Caco-2 (cell line): ENCODE data around the gene PDK3. TPM values are rescaled to one million over a fixed set of nuclear protein-coding genes. Genes with fewer than 3 reads are reported as not detected.

Experiments
- BruUV-seq: library from RNA; stranded (reverse); fragments of 400-500 nt; replicated peaks from 2 replicates; lab custom pipeline; 2021; lab: Mats Ljungman, UMichigan
- CTCF ChIA-PET: fragments of 300-600 bp; sonication (Branson Sonifier 250); formaldehyde crosslinking; loops from one replicate; lab custom pipeline; 2022; ENCODE audit warnings: antibody characterized with exemption; lab: Charles Lee
- POLR2A ChIA-PET: fragments of 300-600 bp; sonication (Branson Sonifier 250); formaldehyde crosslinking; loops from one replicate; lab custom pipeline; 2022; ENCODE audit warnings: antibody characterized with exemption; lab: Charles Lee
- DNase-seq, 2 experiments: peaks; one replicate each; pipeline versions ENCODE4 v3.0.0 to v3.0.0-alpha.2; 2020 to 2022
- H3K27me3 ChIP-seq: replicated peaks from 2 replicates; pipeline ENCODE4 v1.6.0; 2011; ENCODE audit warnings: low read length; ENCODE audit not compliant: control insufficient read depth, insufficient read depth
- H3K36me3 ChIP-seq: 2 replicates; pipeline ENCODE4 v1.5.1; 2011; ENCODE audit warnings: low read length; ENCODE audit not compliant: control insufficient read depth, insufficient read depth
- H3K4me1 ChIP-seq: fragments of 250-450 bp; sonication (Bioruptor Pico); 2 replicates; pipeline ENCODE4 v1.5.1; 2020; ENCODE audit warnings: mild to moderate bottlenecking
- H3K4me3 ChIP-seq: 2 replicates; pipeline ENCODE4 v1.5.1; 2011; ENCODE audit warnings: low read depth, mild to moderate bottlenecking, control low read depth, low read length
- H3K9me3 ChIP-seq: fragments of 250-450 bp; sonication (Bioruptor Pico); 2 replicates; pipeline ENCODE4 v1.5.1; 2020; ENCODE audit warnings: mild to moderate bottlenecking, moderate library complexity
- H3K27ac Mint-ChIP-seq: one replicate; pipeline ENCODE4 v1.8.0; 2022; ENCODE audit warnings: mixed read lengths; ENCODE audit not compliant: unreplicated experiment
- H3K27me3 Mint-ChIP-seq: one replicate; pipeline ENCODE4 v1.8.0; 2022; ENCODE audit warnings: mixed read lengths; ENCODE audit not compliant: insufficient read depth, unreplicated experiment
- H3K36me3 Mint-ChIP-seq: one replicate; pipeline ENCODE4 v1.8.0; 2022; ENCODE audit warnings: mild to moderate bottlenecking, mixed read lengths; ENCODE audit not compliant: insufficient read depth, unreplicated experiment
- H3K4me1 Mint-ChIP-seq: one replicate; pipeline ENCODE4 v1.8.0; 2022; ENCODE audit warnings: low read depth, mixed read lengths; ENCODE audit not compliant: unreplicated experiment
- H3K4me3 Mint-ChIP-seq: one replicate; pipeline ENCODE4 v1.8.0; 2022; ENCODE audit warnings: mild to moderate bottlenecking, moderate library complexity, mixed read lengths; ENCODE audit not compliant: unreplicated experiment
- H3K9me3 Mint-ChIP-seq: one replicate; pipeline ENCODE4 v1.8.0; 2022; ENCODE audit warnings: mixed read lengths; ENCODE audit not compliant: unreplicated experiment
- CTCF ChIP-seq, 2 experiments: fragments of 200-600 bp in 1 of 2; IDR thresholded peaks; 1 replicate in 1 of 2; 2 replicates in 1 of 2; pipeline versions ENCODE4 v1.5.1 to v1.8.0; 2011 to 2022; ENCODE audit warnings: antibody characterized with exemption in 1 of 2, control low read depth in 1 of 2, inconsistent platforms in 1 of 2, low read depth in 1 of 2, low read length in 1 of 2, mild to moderate bottlenecking in 1 of 2, moderate library complexity in 1 of 2; ENCODE audit not compliant: insufficient read depth in 1 of 2, severe bottlenecking in 1 of 2, unreplicated experiment in 1 of 2
- intact Hi-C: fragments of 100-400 bp; cut with micrococcal nuclease; formaldehyde crosslinking; loops from one replicate; pipeline ENCODE4 v1.10.0; 2022; ENCODE audit not compliant: unreplicated experiment
- total RNA-seq: library from RNA; stranded (reverse); gene quantifications from 2 replicates; pipeline ENCODE4 v1.2.3, GENCODE V29; 2022

Gene PDK3
- total RNA-seq, 1 experiment from 2014 or later: 4.9 TPM

GRCh38 chrX:24494647-24495075 lies 29.6 kb downstream of the PDK3 start:
- no peaks in the 10 kb centered on the region for H3K27me3 Mint-ChIP-seq
- no peaks in the 10 kb centered on the region for H3K4me1 ChIP-seq
- no peak overlapping the region for H3K4me3 ChIP-seq

GRCh38 chrX:24495700-24496099 lies 30.6 kb downstream of the PDK3 start:
- H3K4me1 Mint-ChIP-seq: no peaks in the 10 kb centered on the region
- no peaks in the 10 kb centered on the region for H3K9me3 Mint-ChIP-seq
- DNase-seq: no peak
- ChIA-PET CTCF (interaction anchor here (1.1 kb wide), 1 partner anchor 124 kb away, joined by 3 read pairs; no protein-coding TSS in a partner anchor), POLR2A (no interaction called here)
- no peaks in the 10 kb centered on the region for H3K4me1 ChIP-seq
- no peak overlapping the region for H3K4me3 ChIP-seq
- H3K27me3 Mint-ChIP-seq: no peaks in the 10 kb centered on the region
- H3K9me3 ChIP-seq: no peaks in the 10 kb centered on the region
- no peaks in the 10 kb centered on the region for H3K36me3 ChIP-seq
- H3K27ac Mint-ChIP-seq: no peak overlapping the region
- H3K27me3 ChIP-seq: no peaks in the 10 kb centered on the region
- no peak overlapping the region for H3K4me3 Mint-ChIP-seq
- BruUV-seq: no TSS peak
- no peak for TF ChIP-seq CTCF (IDR thresholded peaks at IDR 0.05; ENCODE audit: insufficient read depth in 1 of 2, low read depth in 1 of 2, low read length in 1 of 2, severe bottlenecking in 1 of 2, unreplicated experiment in 1 of 2)
- intact Hi-C loops: no loop called here
- no peaks in the 10 kb centered on the region for H3K36me3 Mint-ChIP-seq

More at GRCh38 chrX:24494647-24495075, 29.6 kb downstream of the PDK3 start:
- ChIA-PET POLR2A (no interaction called here), CTCF (interaction anchor here (1.1 kb wide), 1 partner anchor 123 kb away, joined by 3 read pairs; no protein-coding TSS in a partner anchor)
- Mint-ChIP-seq H3K36me3 (no peaks in the 10 kb centered on the region), H3K9me3 (no peaks in the 10 kb centered on the region), H3K27ac (no peak overlapping the region), H3K4me3 (no peak overlapping the region), H3K4me1 (no peaks in the 10 kb centered on the region)
- intact Hi-C loops: no loop called here
- DNase-seq: no peak
- H3K9me3 ChIP-seq: no peaks in the 10 kb centered on the region
- no peaks in the 10 kb centered on the region for H3K27me3 ChIP-seq
- no peaks in the 10 kb centered on the region for H3K36me3 ChIP-seq
- no peak for TF ChIP-seq CTCF (IDR thresholded peaks at IDR 0.05; ENCODE audit: insufficient read depth in 1 of 2, low read depth in 1 of 2, low read length in 1 of 2, severe bottlenecking in 1 of 2, unreplicated experiment in 1 of 2)
- no TSS peak for BruUV-seq

- Mint-ChIP-seq H3K9me3 (no peaks in the 10 kb centered on the region), H3K4me1 (no peaks in the 10 kb centered on the region), H3K36me3 (no peaks in the 10 kb centered on the region), H3K27me3 (no peaks in the 10 kb centered on the region), H3K4me3 (no peak overlapping the region), H3K27ac (no peak overlapping the region)
- ChIA-PET CTCF (interaction anchor here (0.5 to 1.8 kb wide), 5 partner anchors 33 to 127 kb away, joined by 3 to 14 read pairs (median 4); partner anchors contain the start of gene PDK3), POLR2A (no interaction called here)
- Histone ChIP-seq H3K4me3 (no peak overlapping the region), H3K4me1 (no peaks in the 10 kb centered on the region), H3K27me3 (no peaks in the 10 kb centered on the region), H3K9me3 (no peaks in the 10 kb centered on the region), H3K36me3 (no peaks in the 10 kb centered on the region)
- peak in 1 of 2 experiments; percentile 3 for DNase-seq
- intact Hi-C loops: loop anchor here (1.0 to 2.0 kb wide), 3 partner anchors 33 to 239 kb away; partner anchors contain the start of gene PDK3
- TF ChIP-seq CTCF (IDR thresholded peaks at IDR 0.05; ENCODE audit: insufficient read depth in 1 of 2, low read depth in 1 of 2, low read length in 1 of 2, severe bottlenecking in 1 of 2, unreplicated experiment in 1 of 2): peak in 1 of 2 experiments; percentile 45
- no TSS peak for BruUV-seq
Observed at GRCh38 chrX:24498181-24498580, 33.1 kb downstream of the PDK3 start.
